Smooth muscle cell (in vitro differentiated cells): ENCODE measurements around the gene FBXL17. TPM values are rescaled to one million over a fixed set of nuclear protein-coding genes. Genes with fewer than 3 reads are reported as not detected.

Source experiments
- DNase-seq: peaks from one replicate; lab custom pipeline; 2025; ENCODE audit not compliant: unreplicated experiment; lab: John Stamatoyannopoulos, UW
- H2AFZ ChIP-seq: fragments of 200-600 bp; sonication (generic); 2 replicates; pipeline ENCODE4 v1.6.0; 2016; ENCODE audit warnings: antibody characterized with exemption, low read depth, mild to moderate bottlenecking
- H3F3A ChIP-seq: fragments of 200-600 bp; sonication (generic); 2 replicates; pipeline ENCODE4 v1.6.0; 2017; ENCODE audit warnings: antibody characterized with exemption, low read depth
- H3K27ac ChIP-seq: fragments of 200-600 bp; sonication (generic); 2 replicates; pipeline ENCODE4 v1.5.1; 2016; ENCODE audit warnings: low read depth, mild to moderate bottlenecking
- H3K27me3 ChIP-seq: fragments of 200-600 bp; sonication (generic); 2 replicates; pipeline ENCODE4 v1.6.1; 2016; ENCODE audit warnings: low read depth, mild to moderate bottlenecking
- H3K36me3 ChIP-seq: fragments of 200-600 bp; sonication (generic); 2 replicates; pipeline ENCODE4 v1.5.1; 2016; ENCODE audit warnings: low read depth
- H3K4me1 ChIP-seq: fragments of 200-600 bp; sonication (generic); 2 replicates; pipeline ENCODE4 v1.5.1; 2016; ENCODE audit warnings: low read depth
- H3K4me2 ChIP-seq: fragments of 200-600 bp; sonication (generic); 2 replicates; pipeline ENCODE4 v1.6.0; 2016; ENCODE audit warnings: mild to moderate bottlenecking
- H3K4me3 ChIP-seq: fragments of 200-600 bp; sonication (generic); 2 replicates; pipeline ENCODE4 v1.5.1; 2016; ENCODE audit warnings: mild to moderate bottlenecking
- H3K79me2 ChIP-seq: fragments of 200-600 bp; sonication (generic); 2 replicates; pipeline ENCODE4 v1.6.0; 2016; ENCODE audit warnings: low read depth, mild to moderate bottlenecking
- H3K9ac ChIP-seq: fragments of 200-600 bp; sonication (generic); 2 replicates; pipeline ENCODE4 v1.6.0; 2016; ENCODE audit warnings: low read depth
- H3K9me3 ChIP-seq: fragments of 200-600 bp; sonication (generic); replicated peaks from 2 replicates; pipeline ENCODE4 v1.5.1; 2016; ENCODE audit warnings: low read depth
- H4K20me1 ChIP-seq: fragments of 200-600 bp; sonication (generic); 2 replicates; pipeline ENCODE4 v1.6.0; 2016; ENCODE audit warnings: low read depth
- WGBS: methylation state at CpG from one replicate; pipeline ENCODE4 v1.1.7; 2016; ENCODE audit warnings: low lambda C conversion rate; 5-methylcytosine and 5-hydroxymethylcytosine counted together
- polyA plus RNA-seq: library from polyadenylated mRNA; unstranded; fragments of >200 nt; fragmentation: Nextera tagmentation; extraction: Ambion mirVana; gene quantifications from 2 replicates; pipeline ENCODE4 v1.2.1, GENCODE V29; 2016
- total RNA-seq: library from RNA; depleted of rRNA; stranded (reverse); fragments of >200 nt; gene quantifications from 2 replicates; pipeline ENCODE4 v1.2.3, GENCODE V29; 2014
- TF ChIP-seq, protein P1 (sequence below): fragments of 200-600 bp; sonication (generic); IDR thresholded peaks from 2 replicates; pipeline ENCODE4 v1.5.1; 2017; ENCODE audit warnings: borderline replicate concordance, mild to moderate bottlenecking, antibody characterized with exemption; ENCODE audit not compliant: insufficient read depth, poor library complexity, severe bottlenecking

FBXL17 gene
- total and polyA plus RNA-seq, 2 experiments from 2014 or later = 5.4 to 16.0 TPM

DNA sequence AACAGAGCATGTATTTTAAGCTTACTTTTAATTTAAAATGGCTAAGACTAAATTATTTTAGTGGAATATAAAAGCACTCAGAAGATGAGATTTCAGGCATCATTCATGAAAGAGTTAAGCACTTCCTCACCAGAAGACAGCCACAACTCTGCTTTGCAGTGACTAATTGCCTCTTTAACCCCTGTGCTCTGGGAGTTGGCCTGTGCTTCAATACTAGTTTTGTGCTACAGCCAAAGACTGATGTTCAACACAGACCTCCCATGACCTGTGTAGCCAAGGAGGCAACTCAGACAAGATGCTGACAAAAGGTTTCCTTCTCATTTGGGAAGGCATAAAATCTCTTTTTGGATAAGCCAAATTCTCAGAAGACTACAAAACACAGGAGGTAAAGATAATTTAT is 353.5 kb downstream of the FBXL17 start:
- TF ChIP-seq, protein P1, sequence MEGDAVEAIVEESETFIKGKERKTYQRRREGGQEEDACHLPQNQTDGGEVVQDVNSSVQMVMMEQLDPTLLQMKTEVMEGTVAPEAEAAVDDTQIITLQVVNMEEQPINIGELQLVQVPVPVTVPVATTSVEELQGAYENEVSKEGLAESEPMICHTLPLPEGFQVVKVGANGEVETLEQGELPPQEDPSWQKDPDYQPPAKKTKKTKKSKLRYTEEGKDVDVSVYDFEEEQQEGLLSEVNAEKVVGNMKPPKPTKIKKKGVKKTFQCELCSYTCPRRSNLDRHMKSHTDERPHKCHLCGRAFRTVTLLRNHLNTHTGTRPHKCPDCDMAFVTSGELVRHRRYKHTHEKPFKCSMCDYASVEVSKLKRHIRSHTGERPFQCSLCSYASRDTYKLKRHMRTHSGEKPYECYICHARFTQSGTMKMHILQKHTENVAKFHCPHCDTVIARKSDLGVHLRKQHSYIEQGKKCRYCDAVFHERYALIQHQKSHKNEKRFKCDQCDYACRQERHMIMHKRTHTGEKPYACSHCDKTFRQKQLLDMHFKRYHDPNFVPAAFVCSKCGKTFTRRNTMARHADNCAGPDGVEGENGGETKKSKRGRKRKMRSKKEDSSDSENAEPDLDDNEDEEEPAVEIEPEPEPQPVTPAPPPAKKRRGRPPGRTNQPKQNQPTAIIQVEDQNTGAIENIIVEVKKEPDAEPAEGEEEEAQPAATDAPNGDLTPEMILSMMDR = no peak
- H2AFZ ChIP-seq = no peak overlapping the region
- no peaks in the 10 kb centered on the region for H3K36me3 ChIP-seq
- no peaks in the 10 kb centered on the region for H3K79me2 ChIP-seq
- H3K27me3 ChIP-seq = no peaks in the 10 kb centered on the region
- H3K9ac ChIP-seq = no peak overlapping the region
- peaks cover 40% of the 10 kb centered on the region for H3K4me1 ChIP-seq
- no peak overlapping the region for H3K4me2 ChIP-seq
- no peak for DNase-seq
- H3K27ac ChIP-seq = no peak overlapping the region
- H4K20me1 ChIP-seq = no peaks in the 10 kb centered on the region
- H3K4me3 ChIP-seq = no peak overlapping the region
- H3K9me3 ChIP-seq = no peaks in the 10 kb centered on the region
- H3F3A ChIP-seq = no peaks in the 10 kb centered on the region

DNA sequence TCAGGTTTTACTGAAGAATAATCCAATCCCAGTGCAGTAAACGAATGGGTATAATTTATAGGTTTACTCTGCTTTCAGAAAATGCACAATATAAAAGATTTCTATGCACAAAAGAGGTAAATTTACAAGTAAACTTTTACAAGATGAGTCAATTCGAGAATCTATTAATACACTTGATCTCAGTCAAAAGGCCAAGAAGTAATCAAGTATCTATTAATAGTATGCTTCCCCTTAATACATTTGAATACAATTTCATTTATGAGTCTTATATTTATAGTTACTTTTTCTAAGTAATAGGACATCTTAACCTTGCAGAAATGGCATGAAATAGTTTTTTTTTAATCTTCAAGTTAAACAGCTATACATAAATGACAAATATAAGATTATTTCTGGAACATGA is 355.9 kb downstream of the FBXL17 start:
- no peak overlapping the region for H3K4me2 ChIP-seq
- H3K27ac ChIP-seq = no peak overlapping the region
- no peak overlapping the region for H2AFZ ChIP-seq
- H4K20me1 ChIP-seq = no peaks in the 10 kb centered on the region
- H3K36me3 ChIP-seq = no peaks in the 10 kb centered on the region
- H3K4me1 ChIP-seq = peaks cover 40% of the 10 kb centered on the region
- no peak for DNase-seq
- H3K79me2 ChIP-seq = no peaks in the 10 kb centered on the region
- no peaks in the 10 kb centered on the region for H3K27me3 ChIP-seq
- TF ChIP-seq, protein P1 = no peak
- no peaks in the 10 kb centered on the region for H3F3A ChIP-seq
- no peak overlapping the region for H3K4me3 ChIP-seq
- WGBS = 91% methylated on average over 2 of the region's 2 CpGs
- no peaks in the 10 kb centered on the region for H3K9me3 ChIP-seq
- no peak overlapping the region for H3K9ac ChIP-seq

DNA sequence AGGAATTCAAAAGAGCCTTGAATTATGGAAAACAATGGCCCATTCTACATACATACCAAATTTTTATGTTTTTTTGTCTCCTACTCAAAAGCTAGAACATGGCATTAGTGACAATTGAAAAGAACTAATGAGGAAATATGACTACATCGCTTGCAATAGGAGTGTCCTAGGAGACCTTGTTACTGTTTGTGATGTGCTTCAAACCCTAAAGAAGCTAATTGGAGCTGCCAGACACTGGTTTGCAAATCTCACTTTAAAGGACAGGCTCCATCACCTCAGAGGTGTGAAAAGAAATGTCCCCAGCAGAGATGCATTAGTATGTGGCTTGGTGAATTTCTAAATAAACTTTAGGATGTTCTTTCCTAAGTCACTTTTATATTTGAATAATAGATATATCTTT is 356.9 kb downstream of the FBXL17 start:
- Histone ChIP-seq H3K36me3 (no peaks in the 10 kb centered on the region), H3K4me1 (peaks cover 40% of the 10 kb centered on the region), H3K27me3 (no peaks in the 10 kb centered on the region), H3K4me3 (no peak overlapping the region), H3K4me2 (no peak overlapping the region), H3F3A (no peaks in the 10 kb centered on the region), H3K79me2 (no peaks in the 10 kb centered on the region), H3K27ac (no peak overlapping the region), H3K9ac (no peak overlapping the region), H4K20me1 (no peaks in the 10 kb centered on the region), H3K9me3 (no peaks in the 10 kb centered on the region), H2AFZ (no peak overlapping the region)
- 77% methylated on average over 1 of the region's 1 CpG for WGBS
- no peak for DNase-seq
- TF ChIP-seq, protein P1 = no peak

GRCh38 chr5:108016101-108016500 is 365.8 kb downstream of the FBXL17 start:
- no peak overlapping the region for H3K4me3 ChIP-seq
- H3K4me1 ChIP-seq = peaks cover 4% of the 10 kb centered on the region
- H3K9me3 ChIP-seq = no peaks in the 10 kb centered on the region
- DNase-seq = no peak
- no peak overlapping the region for H2AFZ ChIP-seq
- H3K27me3 ChIP-seq = no peaks in the 10 kb centered on the region
- no peak overlapping the region for H3K4me2 ChIP-seq
- H3K9ac ChIP-seq = no peak overlapping the region
- H4K20me1 ChIP-seq = no peaks in the 10 kb centered on the region
- H3F3A ChIP-seq = no peaks in the 10 kb centered on the region
- TF ChIP-seq, protein P1 = no peak
- H3K27ac ChIP-seq = no peak overlapping the region
- no peaks in the 10 kb centered on the region for H3K79me2 ChIP-seq
- WGBS = 95% methylated on average over 2 of the region's 2 CpGs
- H3K36me3 ChIP-seq = no peaks in the 10 kb centered on the region
